ENCODE measurements around the gene S100A10.

GRCh38 chr1:152003846-152004442 is 10.3 kb upstream of the S100A10 start:
- TF ChIP-seq POLR2A (IDR thresholded peaks at IDR 0.05; ENCODE audit: low read length) (no peak), GATA1 (IDR thresholded peaks at IDR 0.05; ENCODE audit: low read depth, low read length) (no peak)
